HEK293 (cell line): ENCODE measurements around the gene CBX7.
A peak's percentile ranks its signal among the peaks of the same experiment; 100 is the strongest.

Source experiments
- CTCF ChIA-PET: fragments of 350-600 bp; formaldehyde crosslinking; extraction: SDS; loops from one replicate; lab custom pipeline; 2021; ENCODE audit warnings: antibody characterized with exemption; lab: Yijun Ruan, JAX
- POLR2A ChIA-PET: fragments of 300-600 bp; formaldehyde crosslinking; extraction: SDS; loops from one replicate; lab custom pipeline; 2020; ENCODE audit warnings: antibody characterized with exemption, inconsistent platforms; lab: Yijun Ruan, JAX
- H3K27ac ChIP-seq: fragments of 200-500 bp; sonication (Bioruptor generic); 2 replicates; pipeline ENCODE4 v1.5.1; 2014; ENCODE audit warnings: low read depth, low read length, control low read depth, inconsistent platforms; ENCODE audit errors: extremely low read depth
- H3K36me3 ChIP-seq, 2 experiments: fragments of 200-500 bp in 1 of 2; sonication (Bioruptor generic) in 1 of 2; 1 replicate in 1 of 2; 2 replicates in 1 of 2; pipeline ENCODE4 v1.5.1; 2014 to 2017; ENCODE audit warnings: inconsistent platforms in 2 of 2, low read length in 2 of 2; ENCODE audit not compliant: control insufficient read depth in 2 of 2, insufficient read depth in 1 of 2
- H3K4me1 ChIP-seq: fragments of 200-500 bp; sonication (Bioruptor generic); 2 replicates; pipeline ENCODE4 v1.5.1; 2014; ENCODE audit warnings: mild to moderate bottlenecking, low read length, inconsistent platforms; ENCODE audit not compliant: control insufficient read depth, insufficient read depth
- H3K4me3 ChIP-seq: 2 replicates; pipeline ENCODE4 v1.5.1; 2011; ENCODE audit warnings: low read depth, mild to moderate bottlenecking, control low read depth, low read length, moderate library complexity
- H3K9me3 ChIP-seq: fragments of 200-500 bp; sonication (Bioruptor generic); 2 replicates; pipeline ENCODE4 v1.5.1; 2014; ENCODE audit warnings: low read depth, low read length, inconsistent platforms; ENCODE audit not compliant: control insufficient read depth, insufficient read depth
- KLF10 ChIP-seq: fragments of 450-650 bp; IDR thresholded peaks from 2 replicates; pipeline ENCODE4 v1.5.1; 2018; ENCODE audit warnings: missing biosample characterization, mild to moderate bottlenecking, missing genetic modification characterization
- KLF16 ChIP-seq: fragments of 450-650 bp; formaldehyde crosslinking; IDR thresholded peaks from 2 replicates; pipeline ENCODE4 v1.5.1; 2017; ENCODE audit warnings: missing biosample characterization, missing genetic modification characterization
- PRDM1 ChIP-seq: fragments of 450-650 bp; formaldehyde crosslinking; IDR thresholded peaks from 2 replicates; pipeline ENCODE4; 2016; ENCODE audit warnings: missing biosample characterization, missing genetic modification characterization
- SP7 ChIP-seq: fragments of 450-650 bp; formaldehyde crosslinking; IDR thresholded peaks from 2 replicates; pipeline ENCODE4 v1.5.1; 2016; ENCODE audit warnings: missing biosample characterization, missing genetic modification characterization
- TCF7L2 ChIP-seq: IDR thresholded peaks from 2 replicates; pipeline ENCODE4 v1.6.1; 2011; ENCODE audit warnings: low read depth, mild to moderate bottlenecking, inconsistent platforms, low read length, moderate library complexity, borderline replicate concordance
- ZBTB21 ChIP-seq: fragments of 450-650 bp; formaldehyde crosslinking; IDR thresholded peaks from 2 replicates; pipeline ENCODE4 v1.5.1; 2017; ENCODE audit warnings: missing biosample characterization, missing genetic modification characterization
- ZBTB48 ChIP-seq: fragments of 450-650 bp; formaldehyde crosslinking; IDR thresholded peaks from 2 replicates; pipeline ENCODE4 v1.5.1; 2016; ENCODE audit warnings: missing biosample characterization, missing genetic modification characterization
- ZFHX2 ChIP-seq: fragments of 450-650 bp; formaldehyde crosslinking; conservative IDR thresholded peaks from 2 replicates; pipeline ENCODE4 v1.5.1; 2016; ENCODE audit warnings: missing biosample characterization, missing genetic modification characterization
- ZNF175 ChIP-seq: fragments of 450-650 bp; formaldehyde crosslinking; IDR thresholded peaks from 2 replicates; pipeline ENCODE4 v1.5.1; 2016; ENCODE audit warnings: missing biosample characterization, missing genetic modification characterization
- ZNF354C ChIP-seq: fragments of 450-650 bp; formaldehyde crosslinking; IDR thresholded peaks from 2 replicates; pipeline ENCODE4 v1.5.1; 2016; ENCODE audit warnings: missing biosample characterization, missing genetic modification characterization, low read depth, borderline replicate concordance
- ZNF626 ChIP-seq: fragments of 450-650 bp; sonication (Bioruptor Pico); formaldehyde crosslinking; IDR thresholded peaks from 2 replicates; pipeline ENCODE4 v1.5.1; 2018; ENCODE audit warnings: missing biosample characterization, missing genetic modification characterization, inconsistent platforms
- ZNF768 ChIP-seq: fragments of 450-650 bp; formaldehyde crosslinking; IDR thresholded peaks from 2 replicates; pipeline ENCODE4 v1.5.1; 2018; ENCODE audit warnings: missing biosample characterization, mild to moderate bottlenecking, missing genetic modification characterization
- TF ChIP-seq, protein P1 (sequence below): fragments of 450-650 bp; formaldehyde crosslinking; IDR thresholded peaks from 2 replicates; pipeline ENCODE4 v1.5.1; 2016; ENCODE audit warnings: missing biosample characterization, missing genetic modification characterization, low read depth
- TF ChIP-seq, protein P2 (sequence below): fragments of 450-650 bp; formaldehyde crosslinking; IDR thresholded peaks from 2 replicates; pipeline ENCODE4 v1.5.1; 2016; ENCODE audit warnings: missing biosample characterization, missing genetic modification characterization
- TF ChIP-seq, protein P3 (sequence below): fragments of 450-650 bp; formaldehyde crosslinking; IDR thresholded peaks from 2 replicates; pipeline ENCODE4 v1.5.1; 2016; ENCODE audit warnings: missing biosample characterization, missing genetic modification characterization
- TF ChIP-seq, protein P4 (sequence below): fragments of 450-650 bp; formaldehyde crosslinking; IDR thresholded peaks from 2 replicates; pipeline ENCODE4 v1.5.1; 2017; ENCODE audit warnings: missing biosample characterization, mild to moderate bottlenecking, missing genetic modification characterization, moderate library complexity

The CBX7 gene

DNA sequence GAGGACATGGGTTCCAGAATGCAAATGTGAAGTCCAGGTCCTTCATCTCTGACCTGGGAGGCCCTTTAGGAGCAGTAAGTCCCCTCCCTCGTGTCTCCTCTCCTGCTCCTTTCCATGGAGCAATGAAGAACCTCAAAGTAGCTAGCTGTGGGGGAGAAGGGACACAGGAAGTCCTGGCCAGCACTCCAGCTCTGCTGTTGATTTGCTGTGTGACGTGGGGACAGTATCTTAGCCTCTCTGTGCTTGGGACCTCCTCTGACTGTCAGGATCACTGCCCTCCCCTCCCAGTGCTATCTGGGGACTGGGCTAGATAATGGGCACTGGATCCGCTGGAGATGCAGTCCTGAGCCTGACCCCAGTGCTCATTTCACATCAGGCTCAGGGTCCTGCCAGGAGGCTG lies 56.5 kb downstream of the CBX7 start:
- no peaks in the 10 kb centered on the region for H3K36me3 ChIP-seq
- CTCF ChIA-PET = no interaction called here
- POLR2A ChIA-PET = no interaction called here
- H3K4me3 ChIP-seq = no peak overlapping the region
- no peak for TF ChIP-seq ZNF626 (tag by site-specific recombination)
- peak; percentile 80 for TF ChIP-seq ZNF768
- TF ChIP-seq KLF10 (tag by site-specific recombination) = no peak
- no peaks in the 10 kb centered on the region for H3K9me3 ChIP-seq
- peaks cover 5% of the 10 kb centered on the region for H3K4me1 ChIP-seq
- no peak overlapping the region for H3K27ac ChIP-seq

DNA sequence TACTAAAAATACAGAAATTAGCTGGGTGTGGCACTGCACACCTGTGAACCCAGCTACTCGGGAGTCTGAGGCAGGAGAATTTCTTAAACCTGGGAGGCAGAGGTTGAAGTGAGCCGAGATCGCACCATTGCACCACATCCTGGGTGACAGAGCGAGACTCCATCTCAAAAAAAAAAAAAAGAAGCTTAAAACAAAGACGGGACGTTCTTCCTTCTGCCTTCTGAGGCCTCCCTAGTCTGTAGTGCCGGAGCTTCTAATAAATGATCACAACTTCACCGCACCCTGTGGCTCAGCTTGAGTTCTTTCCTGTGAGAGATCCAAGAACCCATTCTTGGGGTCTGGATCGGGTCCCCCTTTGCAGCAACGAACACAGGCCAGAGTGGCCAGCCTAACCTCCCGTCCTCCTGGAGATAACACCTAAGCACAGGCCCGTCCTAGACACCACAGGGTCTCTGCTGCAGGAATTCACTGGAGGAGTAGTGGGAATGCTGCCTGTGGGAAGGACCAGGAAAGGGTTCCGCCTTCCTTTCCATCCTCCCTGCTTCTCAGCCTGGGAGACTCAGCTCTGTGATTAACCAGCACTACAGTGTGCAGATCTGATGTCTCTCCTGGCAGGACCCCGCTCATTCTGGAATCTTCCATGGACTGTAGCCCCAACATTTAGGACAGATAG lies 57.6 kb downstream of the CBX7 start:
- Histone ChIP-seq H3K4me1 (peaks cover 5% of the 10 kb centered on the region), H3K36me3 (no peaks in the 10 kb centered on the region), H3K27ac (no peak overlapping the region), H3K9me3 (no peaks in the 10 kb centered on the region), H3K4me3 (no peak overlapping the region)
- POLR2A ChIA-PET = no interaction called here
- TF ChIP-seq ZFHX2 (tag by site-specific recombination) (no peak), KLF10 (tag by site-specific recombination) (no peak), ZNF354C (tag by site-specific recombination) (no peak), ZNF175 (no peak), KLF16 (tag by site-specific recombination) (no peak), ZBTB21 (tag by site-specific recombination) (no peak), SP7 (no peak)
- TF ChIP-seq, protein P1, sequence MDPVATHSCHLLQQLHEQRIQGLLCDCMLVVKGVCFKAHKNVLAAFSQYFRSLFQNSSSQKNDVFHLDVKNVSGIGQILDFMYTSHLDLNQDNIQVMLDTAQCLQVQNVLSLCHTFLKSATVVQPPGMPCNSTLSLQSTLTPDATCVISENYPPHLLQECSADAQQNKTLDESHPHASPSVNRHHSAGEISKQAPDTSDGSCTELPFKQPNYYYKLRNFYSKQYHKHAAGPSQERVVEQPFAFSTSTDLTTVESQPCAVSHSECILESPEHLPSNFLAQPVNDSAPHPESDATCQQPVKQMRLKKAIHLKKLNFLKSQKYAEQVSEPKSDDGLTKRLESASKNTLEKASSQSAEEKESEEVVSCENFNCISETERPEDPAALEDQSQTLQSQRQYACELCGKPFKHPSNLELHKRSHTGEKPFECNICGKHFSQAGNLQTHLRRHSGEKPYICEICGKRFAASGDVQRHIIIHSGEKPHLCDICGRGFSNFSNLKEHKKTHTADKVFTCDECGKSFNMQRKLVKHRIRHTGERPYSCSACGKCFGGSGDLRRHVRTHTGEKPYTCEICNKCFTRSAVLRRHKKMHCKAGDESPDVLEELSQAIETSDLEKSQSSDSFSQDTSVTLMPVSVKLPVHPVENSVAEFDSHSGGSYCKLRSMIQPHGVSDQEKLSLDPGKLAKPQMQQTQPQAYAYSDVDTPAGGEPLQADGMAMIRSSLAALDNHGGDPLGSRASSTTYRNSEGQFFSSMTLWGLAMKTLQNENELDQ (tag by site-specific recombination) = no peak
- TF ChIP-seq, protein P2, sequence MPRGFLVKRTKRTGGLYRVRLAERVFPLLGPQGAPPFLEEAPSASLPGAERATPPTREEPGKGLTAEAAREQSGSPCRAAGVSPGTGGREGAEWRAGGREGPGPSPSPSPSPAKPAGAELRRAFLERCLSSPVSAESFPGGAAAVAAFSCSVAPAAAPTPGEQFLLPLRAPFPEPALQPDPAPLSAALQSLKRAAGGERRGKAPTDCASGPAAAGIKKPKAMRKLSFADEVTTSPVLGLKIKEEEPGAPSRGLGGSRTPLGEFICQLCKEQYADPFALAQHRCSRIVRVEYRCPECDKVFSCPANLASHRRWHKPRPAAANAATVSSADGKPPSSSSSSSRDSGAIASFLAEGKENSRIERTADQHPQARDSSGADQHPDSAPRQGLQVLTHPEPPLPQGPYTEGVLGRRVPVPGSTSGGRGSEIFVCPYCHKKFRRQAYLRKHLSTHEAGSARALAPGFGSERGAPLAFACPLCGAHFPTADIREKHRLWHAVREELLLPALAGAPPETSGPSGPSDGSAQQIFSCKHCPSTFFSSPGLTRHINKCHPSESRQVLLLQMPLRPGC = no peak
- TF ChIP-seq, protein P3, sequence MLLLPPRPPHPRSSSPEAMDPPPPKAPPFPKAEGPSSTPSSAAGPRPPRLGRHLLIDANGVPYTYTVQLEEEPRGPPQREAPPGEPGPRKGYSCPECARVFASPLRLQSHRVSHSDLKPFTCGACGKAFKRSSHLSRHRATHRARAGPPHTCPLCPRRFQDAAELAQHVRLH (tag by site-specific recombination) = no peak
- CTCF ChIA-PET = interaction anchor here (0.6 kb wide), 2 partner anchors 21 to 87 kb away, joined by 3 read pairs; no protein-coding TSS in a partner anchor

DNA sequence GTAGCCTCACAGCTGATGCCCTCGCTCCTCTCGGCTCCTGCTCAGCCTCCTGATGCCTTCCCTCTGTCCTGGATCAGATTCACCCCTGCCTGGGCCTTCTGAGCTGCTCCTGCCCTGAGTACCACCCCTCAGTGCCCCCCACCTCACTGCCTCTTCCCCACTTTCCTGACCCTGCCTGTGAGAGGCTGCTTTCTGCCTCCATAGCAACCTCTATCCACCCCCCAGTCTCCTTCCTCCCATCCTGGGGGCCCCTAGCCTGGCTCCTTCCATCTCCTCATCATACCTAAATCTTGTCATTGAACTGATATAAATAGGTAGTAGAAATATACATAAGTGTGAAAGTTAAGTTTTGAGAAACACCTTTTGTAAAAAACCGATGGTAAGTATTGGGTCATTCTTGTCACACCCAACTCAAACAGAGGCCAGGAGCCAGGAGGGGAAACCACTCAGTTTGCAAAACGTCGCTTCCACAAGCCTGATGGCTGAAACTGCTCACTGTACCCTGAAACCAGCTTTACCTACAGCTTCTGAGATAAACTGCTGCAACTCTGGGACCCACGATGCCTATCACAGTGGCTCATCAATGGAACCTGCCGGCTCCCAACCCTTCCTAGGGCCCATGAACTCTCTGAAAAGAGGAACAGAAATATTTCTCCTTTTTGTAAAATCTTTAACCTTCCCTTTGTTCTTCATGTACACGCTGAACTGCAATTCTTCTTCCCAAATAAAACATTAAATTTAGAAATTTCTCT lies 60.2 kb downstream of the CBX7 start:
- peak; percentile 44; the same call in 1 of the 2 replicates for TF ChIP-seq ZBTB48 (tag by site-specific recombination)
- no peak for TF ChIP-seq PRDM1 (tag by site-specific recombination)
- TF ChIP-seq, protein P4, sequence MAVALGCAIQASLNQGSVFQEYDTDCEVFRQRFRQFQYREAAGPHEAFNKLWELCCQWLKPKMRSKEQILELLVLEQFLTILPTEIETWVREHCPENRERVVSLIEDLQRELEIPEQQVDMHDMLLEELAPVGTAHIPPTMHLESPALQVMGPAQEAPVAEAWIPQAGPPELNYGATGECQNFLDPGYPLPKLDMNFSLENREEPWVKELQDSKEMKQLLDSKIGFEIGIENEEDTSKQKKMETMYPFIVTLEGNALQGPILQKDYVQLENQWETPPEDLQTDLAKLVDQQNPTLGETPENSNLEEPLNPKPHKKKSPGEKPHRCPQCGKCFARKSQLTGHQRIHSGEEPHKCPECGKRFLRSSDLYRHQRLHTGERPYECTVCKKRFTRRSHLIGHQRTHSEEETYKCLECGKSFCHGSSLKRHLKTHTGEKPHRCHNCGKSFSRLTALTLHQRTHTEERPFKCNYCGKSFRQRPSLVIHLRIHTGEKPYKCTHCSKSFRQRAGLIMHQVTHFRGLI (tag by site-specific recombination) = no peak
- TF ChIP-seq TCF7L2 = no peak
- ChIA-PET POLR2A (interaction anchor here (0.5 kb wide), 1 partner anchor 37 kb away, joined by 3 read pairs; no protein-coding TSS in a partner anchor), CTCF (interaction anchor here (1.7 kb wide), 1 partner anchor 223 kb away, joined by 3 read pairs; no protein-coding TSS in a partner anchor)

More for the DNA sequence above, 60.2 kb downstream of the CBX7 start:
- no peaks in the 10 kb centered on the region for H3K36me3 ChIP-seq
- H3K4me3 ChIP-seq = no peak overlapping the region
- peaks cover 5% of the 10 kb centered on the region for H3K4me1 ChIP-seq
- H3K9me3 ChIP-seq = no peaks in the 10 kb centered on the region
- H3K27ac ChIP-seq = no peak overlapping the region
